B cell (primary cell): ENCODE measurements around the gene SPOCD1.

Experiments used
- EZH2 ChIP-seq: IDR thresholded peaks from 2 replicates; pipeline ENCODE4 v1.6.1; 2012; ENCODE audit warnings: borderline replicate concordance, low read depth, mild to moderate bottlenecking, moderate library complexity, low read length; ENCODE audit not compliant: insufficient read depth, poor library complexity, severe bottlenecking
- TF ChIP-seq, protein P1 (sequence below): fragments of 200-600 bp; IDR thresholded peaks from one replicate; pipeline ENCODE4 v1.8.0; 2022; ENCODE audit warnings: antibody characterized with exemption, mild to moderate bottlenecking

DNA sequence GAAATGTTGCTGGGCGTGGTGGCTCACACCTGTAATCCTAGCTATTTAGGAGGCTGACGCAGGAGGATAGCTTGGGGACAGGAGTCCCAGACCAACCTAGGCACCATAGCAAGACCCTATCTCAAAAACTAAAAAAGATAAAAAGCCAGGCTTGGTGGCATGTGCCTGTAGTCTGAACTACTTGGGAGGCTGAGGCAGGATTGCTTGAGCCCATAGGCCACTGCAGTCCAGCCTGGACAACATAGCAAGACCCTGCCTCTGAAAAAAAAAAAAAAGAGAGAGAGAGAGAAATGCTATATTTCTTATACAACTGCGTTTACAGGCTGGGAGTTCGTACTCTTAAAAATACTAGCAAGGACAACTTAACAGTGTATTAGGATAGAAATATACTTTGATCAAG is 46.2 kb upstream of the SPOCD1 start:
- TF ChIP-seq, protein P1, sequence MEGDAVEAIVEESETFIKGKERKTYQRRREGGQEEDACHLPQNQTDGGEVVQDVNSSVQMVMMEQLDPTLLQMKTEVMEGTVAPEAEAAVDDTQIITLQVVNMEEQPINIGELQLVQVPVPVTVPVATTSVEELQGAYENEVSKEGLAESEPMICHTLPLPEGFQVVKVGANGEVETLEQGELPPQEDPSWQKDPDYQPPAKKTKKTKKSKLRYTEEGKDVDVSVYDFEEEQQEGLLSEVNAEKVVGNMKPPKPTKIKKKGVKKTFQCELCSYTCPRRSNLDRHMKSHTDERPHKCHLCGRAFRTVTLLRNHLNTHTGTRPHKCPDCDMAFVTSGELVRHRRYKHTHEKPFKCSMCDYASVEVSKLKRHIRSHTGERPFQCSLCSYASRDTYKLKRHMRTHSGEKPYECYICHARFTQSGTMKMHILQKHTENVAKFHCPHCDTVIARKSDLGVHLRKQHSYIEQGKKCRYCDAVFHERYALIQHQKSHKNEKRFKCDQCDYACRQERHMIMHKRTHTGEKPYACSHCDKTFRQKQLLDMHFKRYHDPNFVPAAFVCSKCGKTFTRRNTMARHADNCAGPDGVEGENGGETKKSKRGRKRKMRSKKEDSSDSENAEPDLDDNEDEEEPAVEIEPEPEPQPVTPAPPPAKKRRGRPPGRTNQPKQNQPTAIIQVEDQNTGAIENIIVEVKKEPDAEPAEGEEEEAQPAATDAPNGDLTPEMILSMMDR: no peak
- TF ChIP-seq EZH2: no peak
